ENCODE measurements around the gene CACNA1B.

DNA sequence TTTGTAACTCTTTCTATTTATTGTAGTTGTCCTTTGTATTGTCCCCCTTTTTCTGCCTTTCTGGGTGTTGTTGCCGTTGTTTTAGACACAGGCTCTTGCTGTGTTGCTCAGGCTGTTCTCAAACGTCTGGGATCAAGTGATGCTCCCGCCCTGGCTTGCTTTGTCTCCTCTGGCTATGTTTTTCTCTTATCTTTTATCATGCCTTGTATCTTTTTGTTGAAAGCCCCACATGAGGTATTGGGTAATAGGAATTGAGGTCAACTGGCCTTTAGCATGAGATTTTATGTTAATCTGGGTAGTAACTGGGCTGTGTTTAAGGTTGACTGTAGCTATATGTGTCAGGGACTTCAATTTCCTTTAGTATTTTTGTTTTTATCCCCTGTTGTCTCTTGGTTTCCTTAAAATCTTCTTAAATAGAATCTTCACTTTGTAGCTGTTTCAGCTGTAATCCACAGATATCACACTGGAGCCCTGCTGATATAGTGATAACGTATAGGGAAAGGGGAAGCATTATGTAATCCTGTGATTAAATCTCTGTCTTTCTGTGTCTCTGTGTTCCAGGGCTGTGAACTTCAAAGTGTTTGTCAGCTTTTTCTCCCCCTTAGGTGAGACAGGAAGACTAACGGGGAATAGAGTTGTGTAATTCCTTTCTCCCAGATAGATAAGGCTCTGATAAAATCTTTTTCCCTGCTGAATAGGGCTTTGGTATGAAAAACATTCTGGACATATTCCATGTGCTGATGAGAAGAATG is 25.9 kb upstream of the CACNA1B start:
- TF ChIP-seq MXI1 (IDR thresholded peaks at IDR 0.05; ENCODE audit: borderline replicate concordance, low read depth, low read length) (no peak), POLR2A (IDR thresholded peaks at IDR 0.05; ENCODE audit: insufficient read depth in 1 of 2, low read depth in 2 of 2, low read length in 2 of 2) (no peak), ZNF660 (CRISPR knock-in tag; IDR thresholded peaks at IDR 0.05; ENCODE audit: borderline replicate concordance, low read depth) (no peak)

Data from HepG2 (cell line).